Ishikawa (cell line): ENCODE data around the gene CCNE1.

Source experiments
- CREB1 ChIP-seq: IDR thresholded peaks from 2 replicates; pipeline ENCODE4 v1.6.1; 2012; ENCODE audit warnings: low read depth
- TF ChIP-seq, protein P1 (sequence below): IDR thresholded peaks from 2 replicates; pipeline ENCODE4 v1.6.1; 2012; ENCODE audit warnings: low read depth, mild to moderate bottlenecking

DNA sequence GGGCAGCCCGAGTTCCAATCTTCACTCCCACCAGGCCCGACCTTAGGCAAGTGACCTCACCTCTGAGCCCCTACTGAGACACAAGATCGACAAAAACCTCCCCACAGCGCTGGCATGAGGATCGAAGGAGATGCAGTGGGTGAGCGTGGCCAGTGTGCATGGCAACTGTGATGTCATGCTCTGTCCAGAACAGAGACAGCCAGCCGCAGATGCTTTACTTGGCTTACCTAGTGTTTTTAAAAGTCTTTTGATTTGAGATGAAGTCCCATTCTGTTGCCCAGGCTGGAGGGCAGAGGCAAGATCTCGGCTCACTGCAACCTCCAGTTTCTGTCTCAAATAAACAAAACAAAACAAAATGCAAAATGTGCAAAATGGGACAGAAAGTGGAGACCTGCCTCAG is 47.4 kb upstream of the CCNE1 start:
- TF ChIP-seq, protein P1, sequence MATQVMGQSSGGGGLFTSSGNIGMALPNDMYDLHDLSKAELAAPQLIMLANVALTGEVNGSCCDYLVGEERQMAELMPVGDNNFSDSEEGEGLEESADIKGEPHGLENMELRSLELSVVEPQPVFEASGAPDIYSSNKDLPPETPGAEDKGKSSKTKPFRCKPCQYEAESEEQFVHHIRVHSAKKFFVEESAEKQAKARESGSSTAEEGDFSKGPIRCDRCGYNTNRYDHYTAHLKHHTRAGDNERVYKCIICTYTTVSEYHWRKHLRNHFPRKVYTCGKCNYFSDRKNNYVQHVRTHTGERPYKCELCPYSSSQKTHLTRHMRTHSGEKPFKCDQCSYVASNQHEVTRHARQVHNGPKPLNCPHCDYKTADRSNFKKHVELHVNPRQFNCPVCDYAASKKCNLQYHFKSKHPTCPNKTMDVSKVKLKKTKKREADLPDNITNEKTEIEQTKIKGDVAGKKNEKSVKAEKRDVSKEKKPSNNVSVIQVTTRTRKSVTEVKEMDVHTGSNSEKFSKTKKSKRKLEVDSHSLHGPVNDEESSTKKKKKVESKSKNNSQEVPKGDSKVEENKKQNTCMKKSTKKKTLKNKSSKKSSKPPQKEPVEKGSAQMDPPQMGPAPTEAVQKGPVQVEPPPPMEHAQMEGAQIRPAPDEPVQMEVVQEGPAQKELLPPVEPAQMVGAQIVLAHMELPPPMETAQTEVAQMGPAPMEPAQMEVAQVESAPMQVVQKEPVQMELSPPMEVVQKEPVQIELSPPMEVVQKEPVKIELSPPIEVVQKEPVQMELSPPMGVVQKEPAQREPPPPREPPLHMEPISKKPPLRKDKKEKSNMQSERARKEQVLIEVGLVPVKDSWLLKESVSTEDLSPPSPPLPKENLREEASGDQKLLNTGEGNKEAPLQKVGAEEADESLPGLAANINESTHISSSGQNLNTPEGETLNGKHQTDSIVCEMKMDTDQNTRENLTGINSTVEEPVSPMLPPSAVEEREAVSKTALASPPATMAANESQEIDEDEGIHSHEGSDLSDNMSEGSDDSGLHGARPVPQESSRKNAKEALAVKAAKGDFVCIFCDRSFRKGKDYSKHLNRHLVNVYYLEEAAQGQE, result no peak
- no peak for TF ChIP-seq CREB1
